ENCODE measurements around the gene RAD50.
"Not testable (repeated sequence)": the region's sequence is repeated elsewhere in the genome, so short reads cannot be mapped to it uniquely, and the experiment has no call there.

Gene RAD50

GRCh38 chr5:132677682-132678400, 121.1 kb downstream of the RAD50 start:
- DNase-seq, result no peak

GRCh38 chr5:132678735-132679134, 122.0 kb downstream of the RAD50 start:
- no peak for DNase-seq

GRCh38 chr5:132679166-132679565, 122.4 kb downstream of the RAD50 start:
- no peak for DNase-seq

GRCh38 chr5:132679717-132680380, 123.1 kb downstream of the RAD50 start:
- DNase-seq, result no peak

- no peak for DNase-seq
Measured at GRCh38 chr5:132680780-132681475, 124.2 kb downstream of the RAD50 start.

GRCh38 chr5:132681476-132681831, 124.7 kb downstream of the RAD50 start:
- DNase-seq, result no peak

- no peak for DNase-seq
Measured at GRCh38 chr5:132681983-132682382, 125.2 kb downstream of the RAD50 start.

- DNase-seq, result no peak
Measured at GRCh38 chr5:132684491-132684890, 127.7 kb downstream of the RAD50 start.

GRCh38 chr5:132684922-132685720, 128.3 kb downstream of the RAD50 start:
- no peak for DNase-seq

GRCh38 chr5:132686193-132686592, 129.4 kb downstream of the RAD50 start:
- no peak for DNase-seq

- no peak for DNase-seq
Measured at GRCh38 chr5:132687995-132688394, 131.2 kb downstream of the RAD50 start.

- DNase-seq, result peak; percentile 31
Measured at GRCh38 chr5:132688536-132689339, 132.0 kb downstream of the RAD50 start.

- no peak for DNase-seq
Measured at GRCh38 chr5:132689513-132689912, 132.7 kb downstream of the RAD50 start.

GRCh38 chr5:132690156-132690555, 133.4 kb downstream of the RAD50 start:
- DNase-seq, result no peak

GRCh38 chr5:132691755-132692631, 135.2 kb downstream of the RAD50 start:
- not testable (repeated sequence) for DNase-seq

- no peak for DNase-seq
Measured at GRCh38 chr5:132692632-132692967, 135.8 kb downstream of the RAD50 start.
